NT2/D1 (cell line): ENCODE results near the gene PRSS38.

ENCODE experiments used
- YY1 ChIP-seq: IDR thresholded peaks from 2 replicates; pipeline ENCODE4 v1.6.1; 2011; ENCODE audit not compliant: insufficient read length, insufficient read depth
- ZNF274 ChIP-seq: IDR thresholded peaks from 2 replicates; pipeline ENCODE4 v1.6.1; 2011; ENCODE audit warnings: mild to moderate bottlenecking, low read depth, low read length

- no peak for TF ChIP-seq YY1
- TF ChIP-seq ZNF274: no peak
These were observed 39.6 kb upstream of the PRSS38 start for GRCh38 chr1:227775841-227776240.
